K562 (cell line): ENCODE measurements around the gene SERTAD2.

Experiments
- CTCF ChIP-seq, 3 experiments: IDR thresholded peaks in 2 of 3; conservative IDR thresholded peaks in 1 of 3; 2 replicates each; pipeline ENCODE4 v1.5.1; 2011 to 2012; ENCODE audit warnings: low read length in 3 of 3, mild to moderate bottlenecking in 3 of 3, control low read depth in 2 of 3, improper control_type of control experiment in 1 of 3, inconsistent platforms in 1 of 3, low read depth in 1 of 3, mixed read lengths in 1 of 3, moderate library complexity in 1 of 3; ENCODE audit not compliant: insufficient read depth in 2 of 3
- ESRRA ChIP-seq: fragments of 450-650 bp; IDR thresholded peaks from 2 replicates; pipeline ENCODE4 v1.6.1; 2014; ENCODE audit warnings: low read depth, mild to moderate bottlenecking, moderate library complexity, borderline replicate concordance
- EZH2 ChIP-seq: IDR thresholded peaks from 2 replicates; pipeline ENCODE4 v1.6.1; 2012; ENCODE audit warnings: low read depth, mild to moderate bottlenecking, inconsistent platforms, low read length, borderline replicate concordance
- NR1H2 ChIP-seq: sonication (generic); formaldehyde crosslinking; IDR thresholded peaks from 2 replicates; pipeline ENCODE4 v1.4.0; 2020; ENCODE audit warnings: mild to moderate bottlenecking, missing genetic modification reagents
- SMC3 ChIP-seq: conservative IDR thresholded peaks from 2 replicates; pipeline ENCODE4 v1.6.1; 2011; ENCODE audit warnings: low read depth, low read length, improper control_type of control experiment; ENCODE audit not compliant: insufficient read depth
- SREBF2 ChIP-seq: sonication (generic); formaldehyde crosslinking; IDR thresholded peaks from 2 replicates; pipeline ENCODE4 v1.4.0; 2020; ENCODE audit warnings: mild to moderate bottlenecking, missing genetic modification reagents
- ZNF143 ChIP-seq: sonication (generic); formaldehyde crosslinking; IDR thresholded peaks from 2 replicates; pipeline ENCODE4 v1.9.0; 2022; ENCODE audit warnings: mild to moderate bottlenecking, missing genetic modification reagents
- ZNF586 ChIP-seq: fragments of 450-650 bp; formaldehyde crosslinking; conservative IDR thresholded peaks from 2 replicates; pipeline ENCODE4 v1.4.0; 2020; ENCODE audit warnings: mild to moderate bottlenecking, moderate library complexity
- ZNF707 ChIP-seq: fragments of 250-450 bp; sonication (Bioruptor Pico); conservative IDR thresholded peaks from 2 replicates; pipeline ENCODE4 v1.8.0; 2022; ENCODE audit warnings: inconsistent platforms, mild to moderate bottlenecking, moderate library complexity

GRCh38 chr2:64651590-64651989 is 2.1 kb downstream of the SERTAD2 start:
- TF ChIP-seq ZNF586 (CRISPR knock-in tag) (no peak), ESRRA (no peak), ZNF707 (CRISPR knock-in tag) (no peak), SREBF2 (CRISPR knock-in tag) (no peak), ZNF143 (no peak), EZH2 (no peak), NR1H2 (no peak), CTCF (IDR thresholded peaks at IDR 0.05 in 2 of 3, conservative IDR thresholded peaks at IDR 0.05 in 1 of 3; ENCODE audit: insufficient read depth in 2 of 3, low read depth in 1 of 3, low read length in 3 of 3) (no peak), SMC3 (no peak)
